Measurements from ENCODE around the gene ITGA3. TPM values are rescaled to one million over a fixed set of nuclear protein-coding genes. Genes with fewer than 3 reads are reported as not detected.

Gene ITGA3
- total RNA-seq, 1 donor from 2014 or later, result 13.2 TPM

DNA sequence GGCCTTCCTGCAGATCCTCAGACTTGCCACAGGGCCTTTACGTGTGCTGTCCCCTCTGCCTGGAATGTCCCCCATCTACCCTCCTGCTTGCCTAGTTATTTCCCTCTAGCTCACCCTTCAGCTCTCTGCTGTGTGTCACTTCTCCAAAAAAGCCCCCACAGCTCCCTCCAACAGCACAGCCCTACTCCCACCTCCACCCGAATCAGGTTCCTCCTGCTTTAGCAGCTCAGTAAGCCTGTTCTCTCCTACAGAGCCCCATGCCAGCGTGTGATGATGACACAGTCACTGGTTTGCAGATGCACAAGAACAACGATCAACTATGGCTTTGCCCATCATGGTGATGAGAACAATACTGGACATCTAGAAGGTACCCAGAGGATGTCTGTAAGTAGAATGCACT lies 81.1 kb downstream of the ITGA3 start:
- no peak for DNase-seq
- H3K9me3 Mint-ChIP-seq (ENCODE audit: unreplicated experiment), result peaks cover 4% of the 10 kb centered on the region
- H3K27me3 Mint-ChIP-seq (ENCODE audit: unreplicated experiment), result peaks cover 22% of the 10 kb centered on the region
- no peak for TF ChIP-seq CTCF (IDR thresholded peaks at IDR 0.05; ENCODE audit: partially characterized antibody, unreplicated experiment)
- no peak overlapping the region for H3K4me3 Mint-ChIP-seq (ENCODE audit: unreplicated experiment)
- H3K27ac Mint-ChIP-seq (ENCODE audit: unreplicated experiment), result peak overlapping the region; percentile 64
- peaks cover 25% of the 10 kb centered on the region for H3K4me1 Mint-ChIP-seq (ENCODE audit: low read depth, unreplicated experiment)
- no peaks in the 10 kb centered on the region for H3K36me3 Mint-ChIP-seq (ENCODE audit: unreplicated experiment)

DNA sequence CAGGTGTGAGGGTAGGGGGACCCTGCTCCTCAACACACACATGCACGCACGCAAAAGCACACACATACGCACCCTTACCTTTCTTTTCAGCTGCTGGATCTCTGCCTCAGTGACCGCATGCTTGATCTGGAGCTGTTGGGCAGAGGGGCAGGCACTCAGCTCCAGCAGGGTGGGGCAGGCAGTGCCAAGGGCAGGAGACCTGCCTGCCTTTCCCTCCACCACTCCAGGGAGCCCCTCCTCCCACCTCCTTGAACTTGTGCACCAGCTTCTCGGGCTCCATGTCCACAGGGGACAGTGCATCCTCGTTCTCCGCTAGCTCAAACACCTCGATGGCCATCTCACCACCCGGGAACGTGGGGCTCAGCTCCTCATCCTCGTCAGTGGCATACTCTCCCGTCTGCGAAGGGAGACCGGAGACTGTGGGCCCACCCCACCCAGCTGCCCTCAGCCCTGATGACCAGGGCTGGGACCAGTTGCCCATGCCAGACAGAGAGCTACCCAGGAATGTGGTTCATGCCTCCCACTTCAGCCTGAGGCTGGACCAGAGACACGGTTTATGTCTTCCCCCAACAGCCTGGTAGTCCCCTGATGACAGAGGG lies 83.4 kb downstream of the ITGA3 start:
- H3K27me3 Mint-ChIP-seq (ENCODE audit: unreplicated experiment), result peaks cover 28% of the 10 kb centered on the region
- H3K4me3 Mint-ChIP-seq (ENCODE audit: unreplicated experiment), result no peak overlapping the region
- peaks cover 10% of the 10 kb centered on the region for H3K36me3 Mint-ChIP-seq (ENCODE audit: unreplicated experiment)
- no peak for TF ChIP-seq CTCF (IDR thresholded peaks at IDR 0.05; ENCODE audit: partially characterized antibody, unreplicated experiment)
- no peak for DNase-seq
- peaks cover 11% of the 10 kb centered on the region for H3K9me3 Mint-ChIP-seq (ENCODE audit: unreplicated experiment)
- H3K4me1 Mint-ChIP-seq (ENCODE audit: low read depth, unreplicated experiment), result peaks cover 21% of the 10 kb centered on the region
- no peak overlapping the region for H3K27ac Mint-ChIP-seq (ENCODE audit: unreplicated experiment)

Other genes starting within 250 kb of the ITGA3 start
- not detected for gene TAC4, start 208.0 kb upstream of the ITGA3 start, total RNA-seq (ENCODE audit: unreplicated experiment)
- gene DLX4, start 86.9 kb upstream of the ITGA3 start, total RNA-seq (ENCODE audit: unreplicated experiment), result 0.29 TPM
- gene DLX3, start 60.9 kb upstream of the ITGA3 start, total RNA-seq (ENCODE audit: unreplicated experiment), result 0.37 TPM
- gene PDK2, start 39.2 kb downstream of the ITGA3 start, total RNA-seq (ENCODE audit: unreplicated experiment), result 36.9 TPM
- 95.0 TPM for gene SAMD14, start 74.0 kb downstream of the ITGA3 start, total RNA-seq (ENCODE audit: unreplicated experiment)
- 74.0 TPM for gene PPP1R9B, start 94.6 kb downstream of the ITGA3 start, total RNA-seq (ENCODE audit: unreplicated experiment)
- gene SGCA, start 109.9 kb downstream of the ITGA3 start, total RNA-seq (ENCODE audit: unreplicated experiment), result 1.3 TPM
- gene COL1A1, start 145.5 kb downstream of the ITGA3 start, total RNA-seq (ENCODE audit: unreplicated experiment), result 10.1 TPM
- not detected for gene TMEM92, start 218.4 kb downstream of the ITGA3 start, total RNA-seq (ENCODE audit: unreplicated experiment)